GM23338 (cell line): ENCODE measurements around the gene STRIP1. TPM values are rescaled to one million over a fixed set of nuclear protein-coding genes. Genes with fewer than 3 reads are reported as not detected.

ENCODE experiments used
- CREB1 ChIP-seq: fragments of 250-450 bp; sonication (Bioruptor Pico); IDR thresholded peaks from 2 replicates; pipeline ENCODE4 v1.5.0; 2020; ENCODE audit warnings: low read depth, mild to moderate bottlenecking, moderate library complexity
- ETS1 ChIP-seq: IDR thresholded peaks from 2 replicates; pipeline ENCODE4 v1.6.1; 2016; ENCODE audit warnings: antibody characterized with exemption
- REST ChIP-seq: IDR thresholded peaks from one replicate; pipeline ENCODE4 v1.6.1; 2018; ENCODE audit warnings: antibody characterized with exemption; ENCODE audit not compliant: unreplicated experiment
- ZNF331 ChIP-seq: fragments of 250-450 bp; sonication (Bioruptor Pico); IDR thresholded peaks from 2 replicates; pipeline ENCODE4 v1.5.0; 2020; ENCODE audit warnings: low read depth, mild to moderate bottlenecking, moderate library complexity
- ZNF462 ChIP-seq: fragments of 250-450 bp; sonication (Bioruptor Pico); IDR thresholded peaks from 2 replicates; pipeline ENCODE4 v1.5.0; 2020; ENCODE audit warnings: mild to moderate bottlenecking, moderate library complexity
- polyA plus RNA-seq: library from polyadenylated mRNA; unstranded; fragments of >200 nt; fragmentation: Nextera tagmentation; extraction: Ambion mirVana; gene quantifications from 2 replicates; pipeline ENCODE4 v1.2.1, GENCODE V29; 2016
- total RNA-seq: library from RNA; depleted of rRNA; stranded (reverse); fragments of >200 nt; shearing (Covaris generic); gene quantifications from 2 replicates; pipeline ENCODE4 v1.2.3, GENCODE V29; 2014

STRIP1 gene
- total and polyA plus RNA-seq, 2 experiments from 2014 or later: 17.2 to 50.6 TPM

GRCh38 chr1:110068646-110069403, 34.4 kb downstream of the STRIP1 start (continued):
- TF ChIP-seq ZNF462 (CRISPR knock-in tag): no peak
- no peak for TF ChIP-seq ZNF331 (CRISPR knock-in tag)
- TF ChIP-seq ETS1: no peak
- no peak for TF ChIP-seq CREB1 (CRISPR knock-in tag)
- no peak for TF ChIP-seq REST
